Suppressor macrophage (primary cell): Measurements from ENCODE around the gene EML6.
"Not testable (repeated sequence)": the region's sequence is repeated elsewhere in the genome, so short reads cannot be mapped to it uniquely, and the experiment has no call there.

Experiments used
- DNase-seq, 4 experiments: peaks; one replicate each; pipeline ENCODE4 v3.0.0-alpha.2; 2020 to 2022

Gene EML6

DNA sequence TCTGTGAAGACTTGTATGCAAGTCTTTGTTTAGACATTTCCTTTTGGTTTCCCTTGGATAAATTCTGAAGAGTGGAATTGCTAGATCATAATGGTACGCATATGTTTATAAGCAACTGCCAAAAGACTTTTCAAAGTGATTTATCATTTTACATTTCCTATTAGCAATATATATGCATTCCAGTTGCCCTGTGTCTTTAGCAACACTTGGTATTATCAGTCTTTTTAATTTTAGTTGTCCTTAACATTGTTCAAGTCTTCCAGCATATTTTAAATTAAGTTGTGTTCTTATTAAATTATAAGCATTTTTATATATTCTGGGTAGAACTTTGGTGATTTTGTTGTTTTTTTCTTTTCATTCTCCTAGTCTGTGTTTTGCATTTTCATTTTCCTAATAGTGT lies 81.8 kb downstream of the EML6 start:
- no peak for DNase-seq

- DNase-seq = no peak
These were observed 83.5 kb downstream of the EML6 start for GRCh38 chr2:54806975-54807374.

GRCh38 chr2:54808661-54809060 lies 85.2 kb downstream of the EML6 start:
- DNase-seq = no peak

DNA sequence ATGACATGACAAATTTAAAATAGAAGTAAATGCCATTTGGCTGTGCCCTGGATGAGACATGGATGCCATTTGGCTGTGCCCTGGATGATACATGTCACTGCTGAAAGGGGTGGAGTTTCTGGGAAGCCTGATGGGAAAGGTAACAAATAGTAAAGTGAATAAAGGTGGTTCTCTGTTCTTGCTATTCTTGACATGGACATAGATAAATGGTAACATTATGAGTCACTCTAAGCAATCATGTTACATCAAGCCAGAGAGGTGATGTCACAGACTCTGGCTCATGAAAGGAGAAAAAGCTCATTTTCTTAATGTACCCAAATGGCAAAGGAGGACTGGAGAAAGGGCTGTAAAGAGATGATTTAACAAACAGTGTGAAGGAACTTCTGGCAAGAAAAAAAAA lies 86.4 kb downstream of the EML6 start:
- no peak for DNase-seq

DNA sequence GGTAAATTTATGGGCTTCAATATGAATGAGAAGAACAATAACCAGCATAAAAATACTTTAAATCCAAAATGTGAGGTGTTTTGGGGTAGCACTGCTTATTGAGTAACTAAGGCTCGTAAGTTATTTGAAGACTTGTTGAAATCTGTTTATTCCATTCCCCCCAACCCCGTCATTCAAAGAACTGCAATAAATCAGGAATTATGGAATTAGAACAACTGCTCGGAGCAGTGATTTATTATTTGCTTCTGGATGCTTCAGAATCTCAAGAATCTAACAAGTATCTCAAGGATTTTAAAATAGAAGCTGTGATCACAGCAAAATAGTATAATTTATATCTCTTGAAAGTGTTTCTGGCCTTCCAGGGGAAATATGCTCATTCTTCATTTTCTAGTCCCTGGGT lies 86.8 kb downstream of the EML6 start:
- DNase-seq = no peak

DNA sequence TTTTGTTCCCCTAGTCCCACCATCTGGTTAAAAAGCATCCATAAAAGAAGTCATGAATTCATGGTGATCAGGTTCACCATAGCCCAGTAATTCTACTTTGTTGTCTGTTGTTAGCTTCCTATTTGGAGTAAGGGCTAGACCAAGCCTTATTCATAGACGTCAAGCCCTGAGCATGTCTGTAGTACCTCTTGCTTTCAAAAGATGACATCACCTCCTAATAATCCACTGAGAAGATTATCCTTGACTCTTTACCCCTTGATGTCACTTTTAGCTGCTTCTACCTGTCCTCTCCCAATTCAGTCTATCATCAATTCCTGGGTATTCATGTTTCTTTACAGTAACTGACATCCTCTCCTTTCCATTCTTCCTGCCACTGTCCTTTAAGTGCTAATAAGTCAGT lies 90.1 kb downstream of the EML6 start:
- no peak for DNase-seq

GRCh38 chr2:54814389-54815147 lies 91.1 kb downstream of the EML6 start:
- no peak for DNase-seq

DNA sequence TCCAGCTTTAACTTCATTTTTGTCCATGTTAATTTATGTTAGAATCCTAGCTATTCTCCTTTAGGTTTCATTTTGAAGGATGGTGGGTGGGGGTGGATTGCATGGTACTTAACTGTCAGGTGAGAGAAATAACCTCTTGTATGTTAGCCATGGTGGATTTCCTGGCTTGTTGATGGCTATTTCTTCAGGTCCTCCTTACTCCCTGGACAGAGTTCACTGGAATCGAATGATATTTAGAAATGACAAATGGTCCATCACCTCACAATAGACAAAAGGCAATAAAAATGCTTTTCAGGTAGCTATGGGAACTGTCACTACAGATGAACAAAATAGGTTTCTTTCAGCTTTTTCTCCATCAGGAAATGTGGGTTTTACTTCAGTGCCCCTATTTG lies 91.7 kb downstream of the EML6 start:
- DNase-seq = no peak

DNA sequence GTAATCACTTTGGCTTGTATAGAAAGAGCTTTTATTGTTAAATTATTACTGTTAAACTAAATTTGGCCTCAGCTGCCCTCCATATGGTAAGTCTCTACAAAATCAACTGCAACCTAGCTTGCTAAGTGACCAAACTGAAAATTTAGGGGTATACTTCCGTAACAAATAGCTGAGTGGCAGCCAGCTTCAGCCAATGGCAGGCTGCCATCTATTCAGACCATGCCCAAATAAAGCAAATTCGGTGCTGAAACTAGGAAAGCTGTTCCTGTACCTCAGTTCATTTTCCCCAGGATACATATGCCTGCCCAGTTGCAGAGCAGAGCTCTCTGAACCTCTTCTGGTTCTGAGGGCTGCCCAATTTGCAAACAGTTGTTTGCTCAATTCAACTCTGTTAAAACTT lies 94.8 kb downstream of the EML6 start:
- no peak for DNase-seq

DNA sequence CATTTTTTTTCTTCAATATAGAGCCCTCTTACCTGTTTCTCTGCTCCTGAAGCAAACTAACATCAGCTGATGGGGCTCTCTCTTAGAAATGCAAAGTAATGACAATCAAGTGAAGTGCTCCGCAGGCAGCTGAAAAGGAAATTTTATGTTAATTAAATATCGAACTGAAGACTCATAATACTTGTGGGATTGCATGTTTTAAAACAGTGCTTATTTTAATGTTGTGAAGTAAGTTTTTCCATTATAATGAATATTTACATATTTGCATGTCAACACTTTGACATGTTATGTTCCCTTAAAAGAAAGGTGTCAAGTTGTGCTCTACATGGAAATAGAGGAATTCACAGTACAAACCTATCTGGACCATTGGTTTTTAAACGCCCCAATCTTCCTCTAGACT lies 97.1 kb downstream of the EML6 start:
- DNase-seq = no peak

- DNase-seq = no peak
These were observed 101.1 kb downstream of the EML6 start for GRCh38 chr2:54824567-54824966.

GRCh38 chr2:54830546-54830945 lies 107.1 kb downstream of the EML6 start:
- no peak for DNase-seq

- no peak for DNase-seq
These were observed 108.0 kb downstream of the EML6 start for GRCh38 chr2:54831480-54831879.

- DNase-seq = no peak
These were observed 111.3 kb downstream of the EML6 start for GRCh38 chr2:54834721-54835120.

GRCh38 chr2:54836477-54836876 lies 113.0 kb downstream of the EML6 start:
- DNase-seq = no peak

- peak; percentile 66 to 84 (median 73) for DNase-seq
These were observed 115.1 kb downstream of the EML6 start for GRCh38 chr2:54838585-54839035.

GRCh38 chr2:54839461-54840255 lies 116.2 kb downstream of the EML6 start:
- no peak for DNase-seq

GRCh38 chr2:54840559-54841468 lies 117.4 kb downstream of the EML6 start:
- DNase-seq = no peak

DNA sequence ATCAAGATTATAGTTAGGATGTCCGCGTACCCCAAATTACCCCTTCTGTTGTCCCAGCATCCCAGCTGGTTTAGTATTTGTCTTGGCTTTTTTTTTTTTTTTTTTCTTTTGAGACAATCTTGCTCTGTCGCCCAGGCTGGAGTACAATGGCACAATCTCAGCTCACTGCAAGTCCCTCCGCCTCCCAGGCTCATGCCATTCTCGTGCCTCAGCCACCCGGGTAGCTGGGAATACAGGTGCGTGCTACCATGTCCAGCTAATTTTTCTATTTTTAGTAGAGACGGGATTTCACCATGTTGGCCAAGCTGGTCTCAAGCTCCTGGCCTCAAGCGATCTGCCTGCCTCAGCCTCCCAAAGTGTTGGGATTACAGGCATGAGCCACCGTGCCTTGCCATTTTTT lies 118.0 kb downstream of the EML6 start:
- DNase-seq = not testable (repeated sequence)

DNA sequence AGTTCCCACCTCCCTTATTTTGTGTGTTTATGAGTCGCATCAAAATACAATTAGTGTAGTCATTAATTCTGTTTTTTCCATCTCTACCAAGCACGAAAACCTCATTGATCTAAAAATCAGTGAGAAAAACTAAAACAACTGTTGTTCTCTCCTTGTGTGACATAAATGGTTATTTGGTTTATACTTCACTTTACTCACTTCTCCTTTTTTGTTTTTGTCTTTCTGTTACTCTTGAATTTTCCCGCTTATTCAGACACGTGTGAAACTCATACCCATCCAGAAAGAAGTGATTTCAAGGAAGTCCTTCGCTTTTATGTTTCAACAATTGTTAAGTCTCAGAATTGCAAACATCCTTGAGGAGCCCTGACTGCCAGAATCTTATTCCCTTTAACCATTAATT lies 121.6 kb downstream of the EML6 start:
- peak in 2 of 4 experiments; percentile 12 to 16 for DNase-seq

- no peak for DNase-seq
These were observed 122.1 kb downstream of the EML6 start for GRCh38 chr2:54845514-54845913.

- DNase-seq = no peak
These were observed 127.0 kb downstream of the EML6 start for GRCh38 chr2:54850171-54851122.
